ES-I3 (cell line): ENCODE results near the gene SLC49A4.

Experiments used
- H3K36me3 ChIP-seq: 2 replicates; pipeline ENCODE4 v1.6.1; 2013; ENCODE audit warnings: mild to moderate bottlenecking, low read length, control low read depth, moderate library complexity; ENCODE audit not compliant: insufficient read depth
- H3K4me1 ChIP-seq: 2 replicates; pipeline ENCODE4 v1.6.1; 2013; ENCODE audit warnings: mild to moderate bottlenecking, control low read depth, low read length; ENCODE audit not compliant: insufficient read depth
- H3K9ac ChIP-seq: 2 replicates; pipeline ENCODE4 v1.6.1; 2013; ENCODE audit warnings: low read depth, mild to moderate bottlenecking, low read length, moderate library complexity
- H3K9me3 ChIP-seq: 2 replicates; pipeline ENCODE4 v1.6.1; 2013; ENCODE audit warnings: mild to moderate bottlenecking, low read length, moderate library complexity; ENCODE audit not compliant: control insufficient read depth, insufficient read depth

SLC49A4 gene

DNA sequence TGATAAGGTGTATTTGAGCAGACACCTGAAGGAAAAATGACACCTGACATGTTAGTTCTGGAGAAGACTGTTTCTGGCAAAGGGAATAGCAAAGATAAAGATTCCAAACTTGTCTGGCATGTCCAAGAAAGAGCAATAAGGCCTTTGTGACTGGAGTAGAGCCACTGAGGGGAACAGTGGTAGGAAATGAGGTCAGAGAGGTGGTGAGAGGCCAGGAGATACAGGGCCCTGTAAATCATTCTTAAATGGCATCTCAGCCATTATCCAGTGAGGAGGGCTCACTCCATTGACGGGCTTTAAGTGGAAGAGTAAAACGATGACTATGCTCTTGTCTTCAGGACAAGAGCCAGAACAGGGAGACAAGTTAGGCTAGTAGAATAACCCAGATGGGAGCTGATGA, 4.5 kb downstream of the SLC49A4 start:
- Histone ChIP-seq H3K4me1 (no peaks in the 10 kb centered on the region), H3K36me3 (no peaks in the 10 kb centered on the region), H3K9ac (no peak overlapping the region), H3K9me3 (no peaks in the 10 kb centered on the region)

DNA sequence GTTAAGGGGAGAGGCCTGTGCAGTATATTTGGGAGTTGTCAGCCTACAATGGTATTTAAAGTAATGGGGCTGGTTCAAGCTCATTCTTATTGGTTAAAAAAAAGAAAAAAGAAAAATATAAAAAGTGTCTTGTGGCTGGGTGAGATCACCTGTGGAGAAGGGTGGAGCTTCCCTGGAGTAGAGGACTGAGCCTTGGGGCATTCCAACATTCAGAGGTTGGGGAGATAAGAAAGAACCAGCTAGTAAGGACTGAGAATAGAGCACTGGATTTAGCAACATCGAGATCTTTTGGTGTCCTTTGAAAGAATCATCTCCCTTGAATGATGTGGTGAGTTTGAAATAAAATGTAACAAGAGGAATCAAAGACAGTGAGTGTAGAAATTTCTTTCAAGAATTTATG, 5.2 kb downstream of the SLC49A4 start:
- Histone ChIP-seq H3K36me3 (no peaks in the 10 kb centered on the region), H3K9me3 (no peaks in the 10 kb centered on the region), H3K9ac (no peak overlapping the region), H3K4me1 (no peaks in the 10 kb centered on the region)

DNA sequence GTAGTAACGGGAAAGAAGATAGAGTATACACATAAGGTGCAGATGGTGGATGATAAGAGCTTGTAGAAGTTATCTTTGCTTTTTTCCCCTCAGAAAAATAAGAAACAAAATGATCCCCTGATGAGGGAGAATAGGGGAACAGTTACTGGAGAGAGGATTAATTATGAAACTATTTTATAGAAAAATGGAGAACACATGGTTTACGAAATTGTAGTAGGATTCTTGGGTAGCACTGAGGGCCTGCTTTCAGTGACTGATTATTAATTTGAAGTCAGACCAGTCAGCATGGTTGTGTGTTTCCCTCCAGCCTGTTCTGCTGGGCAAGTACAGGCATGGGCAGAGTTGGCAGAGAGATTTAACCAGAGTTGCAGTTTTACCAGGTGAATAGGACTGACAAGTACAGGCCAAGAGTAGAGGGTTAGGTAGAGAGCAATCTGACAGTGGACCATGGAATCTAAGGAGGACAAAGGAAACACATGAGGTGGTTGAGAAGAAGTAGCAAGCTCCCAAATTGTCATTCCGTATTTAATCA, 5.9 kb downstream of the SLC49A4 start:
- Histone ChIP-seq H3K9me3 (no peaks in the 10 kb centered on the region), H3K4me1 (no peaks in the 10 kb centered on the region), H3K36me3 (no peaks in the 10 kb centered on the region), H3K9ac (no peak overlapping the region)

DNA sequence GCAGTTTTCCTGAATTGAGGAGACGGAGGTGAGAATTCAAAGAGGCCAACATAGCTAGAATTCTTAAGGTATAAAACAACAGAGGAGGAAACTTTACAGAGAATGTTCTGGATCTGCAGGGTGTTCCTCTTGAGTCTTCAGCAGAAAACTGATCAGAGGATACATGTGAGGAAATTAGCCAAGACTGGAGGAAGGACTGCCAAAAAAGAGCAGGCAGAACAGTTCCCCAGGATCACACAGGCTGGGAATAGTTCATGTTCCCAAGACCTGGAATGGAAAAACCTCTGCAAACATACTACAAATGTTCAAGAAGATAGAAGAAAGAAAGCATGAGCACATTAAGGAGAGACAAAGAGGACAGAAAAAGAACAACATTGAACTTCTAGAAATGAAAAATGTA, 7.5 kb downstream of the SLC49A4 start:
- Histone ChIP-seq H3K4me1 (no peaks in the 10 kb centered on the region), H3K9ac (no peak overlapping the region), H3K36me3 (no peaks in the 10 kb centered on the region), H3K9me3 (no peaks in the 10 kb centered on the region)

DNA sequence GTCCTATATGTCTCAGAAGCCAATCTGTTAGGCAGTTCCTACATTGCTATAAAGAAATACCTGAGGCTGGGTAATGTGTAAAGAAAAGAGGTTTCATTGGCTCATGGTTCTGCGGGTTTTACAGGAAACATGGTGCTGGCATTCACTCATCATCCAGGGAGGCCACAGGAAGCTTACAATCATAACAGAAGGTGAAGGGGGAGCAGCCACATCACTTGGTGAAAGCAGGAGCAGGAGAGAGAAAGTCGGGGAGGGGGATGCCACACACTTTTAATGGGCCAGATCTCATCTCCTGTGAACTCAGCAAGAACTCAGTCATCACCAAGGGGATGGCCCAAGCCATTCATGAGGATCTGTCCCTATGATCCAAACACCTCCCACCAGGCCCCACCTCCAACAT, 9.1 kb downstream of the SLC49A4 start:
- Histone ChIP-seq H3K9me3 (no peaks in the 10 kb centered on the region), H3K9ac (no peak overlapping the region), H3K4me1 (no peaks in the 10 kb centered on the region), H3K36me3 (0 out of 2 replicates have a peak, but pooled peaks cover 2% of the 10 kb centered on the region)

DNA sequence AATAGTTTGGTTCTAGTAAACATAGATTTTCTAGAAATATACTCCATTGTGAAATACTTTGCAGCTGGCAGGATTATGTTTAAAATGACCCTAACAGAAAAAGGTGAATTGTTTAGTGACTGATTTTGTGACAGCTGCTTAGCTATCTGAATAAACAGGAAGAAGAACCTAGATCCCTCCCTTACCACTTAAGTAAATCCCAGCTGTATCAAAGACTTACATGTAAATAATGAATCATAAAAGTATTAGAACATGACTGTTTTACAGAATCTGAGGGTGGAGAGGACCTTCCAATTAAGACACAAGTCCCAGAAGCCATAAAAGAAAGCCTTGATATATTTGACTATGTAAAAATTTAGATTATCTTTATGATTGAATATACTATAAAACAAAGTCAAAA, 15.9 kb downstream of the SLC49A4 start:
- H3K4me1 ChIP-seq: no peaks in the 10 kb centered on the region
- 0 out of 2 replicates have a peak, but pooled peaks cover 2% of the 10 kb centered on the region for H3K36me3 ChIP-seq
- no peak overlapping the region for H3K9ac ChIP-seq
- H3K9me3 ChIP-seq: no peaks in the 10 kb centered on the region

DNA sequence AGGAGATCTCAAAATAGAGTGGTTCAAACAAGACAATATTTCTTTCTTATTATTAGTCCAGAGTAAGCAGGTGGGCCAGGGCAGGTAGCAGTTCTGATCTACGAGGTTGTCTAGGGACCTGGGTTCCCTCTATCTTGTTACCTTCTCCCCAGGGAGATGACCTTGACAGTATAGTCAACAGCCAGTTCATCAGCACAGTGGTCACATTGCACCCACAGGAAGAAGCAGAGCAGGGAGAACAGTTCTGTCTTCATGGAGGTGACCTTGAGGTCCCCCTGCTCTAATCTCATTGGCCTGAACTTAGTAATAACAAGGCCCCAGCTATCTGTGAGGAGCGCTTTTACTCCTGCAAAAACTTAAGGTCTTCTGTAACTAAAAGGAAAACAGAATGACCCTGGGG, 21.7 kb downstream of the SLC49A4 start:
- Histone ChIP-seq H3K4me1 (no peaks in the 10 kb centered on the region), H3K9ac (no peak overlapping the region), H3K36me3 (no peaks in the 10 kb centered on the region), H3K9me3 (no peaks in the 10 kb centered on the region)

DNA sequence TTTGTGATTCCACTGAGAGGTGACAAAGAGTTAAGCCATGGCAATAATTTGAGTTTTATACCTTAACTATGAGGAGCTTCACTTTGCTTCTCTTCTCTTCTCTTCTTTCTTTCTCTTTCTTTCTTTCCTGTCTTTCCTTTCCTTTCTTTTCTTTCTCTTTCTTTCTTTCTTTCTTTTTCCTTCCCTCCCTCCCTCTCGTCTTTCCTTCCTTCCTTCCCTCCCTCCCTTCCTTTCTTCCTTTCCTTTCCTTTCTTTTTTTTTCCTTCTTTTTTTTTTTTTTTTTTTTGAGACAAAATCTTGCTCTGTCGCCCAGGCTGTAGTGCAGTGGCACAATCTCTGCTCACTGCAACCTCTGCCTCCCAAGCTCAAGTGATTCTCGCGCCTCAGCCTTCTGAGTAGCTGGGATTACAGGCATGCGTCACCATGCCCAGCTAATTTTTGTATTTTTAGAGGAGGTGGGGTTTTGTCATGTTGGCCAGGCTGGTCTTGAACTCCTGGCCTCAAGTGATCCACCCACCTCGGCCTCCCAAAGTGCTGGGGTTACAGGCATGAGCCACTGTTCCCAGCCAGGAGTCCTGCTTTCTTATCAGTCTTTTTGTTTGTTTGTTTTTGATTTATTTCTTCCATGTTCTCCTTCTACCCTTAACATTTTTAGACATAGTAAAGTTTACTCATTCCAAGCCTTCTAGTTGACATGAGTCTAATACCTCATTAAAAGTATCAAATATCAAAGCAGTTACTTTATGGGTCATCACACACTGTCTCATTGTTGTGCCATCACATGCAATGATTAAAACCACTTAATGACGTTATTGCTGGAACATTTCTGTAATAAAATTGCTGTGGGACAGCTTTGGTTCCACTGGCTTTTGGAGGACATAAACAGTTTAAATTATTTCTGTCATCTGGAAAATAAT, 29.9 kb downstream of the SLC49A4 start:
- Histone ChIP-seq H3K4me1 (no peaks in the 10 kb centered on the region), H3K9me3 (no peaks in the 10 kb centered on the region), H3K9ac (no peak overlapping the region), H3K36me3 (no peaks in the 10 kb centered on the region; the same call in 1 of the 2 replicates)

DNA sequence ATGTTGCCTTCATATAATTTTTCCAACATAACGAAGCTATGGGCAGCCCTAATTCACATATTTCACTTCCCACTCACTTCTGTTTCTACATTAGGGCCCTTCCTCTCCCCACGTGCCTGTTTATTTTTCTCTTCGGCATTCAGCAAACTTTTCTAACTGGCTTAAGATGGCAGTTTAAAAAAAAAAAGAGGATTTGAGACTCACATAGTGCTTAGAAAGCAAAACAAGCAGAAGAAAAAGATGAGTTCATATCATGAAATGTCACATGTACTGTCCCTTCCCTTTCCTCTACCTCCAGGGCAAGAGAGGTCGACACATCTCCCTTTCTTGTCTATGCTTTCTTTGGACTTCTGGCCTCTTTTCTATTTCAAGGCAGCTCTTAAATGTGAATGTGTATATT, 30.6 kb downstream of the SLC49A4 start:
- Histone ChIP-seq H3K9ac (no peak overlapping the region), H3K9me3 (no peaks in the 10 kb centered on the region), H3K36me3 (no peaks in the 10 kb centered on the region; the same call in 1 of the 2 replicates), H3K4me1 (no peaks in the 10 kb centered on the region)

DNA sequence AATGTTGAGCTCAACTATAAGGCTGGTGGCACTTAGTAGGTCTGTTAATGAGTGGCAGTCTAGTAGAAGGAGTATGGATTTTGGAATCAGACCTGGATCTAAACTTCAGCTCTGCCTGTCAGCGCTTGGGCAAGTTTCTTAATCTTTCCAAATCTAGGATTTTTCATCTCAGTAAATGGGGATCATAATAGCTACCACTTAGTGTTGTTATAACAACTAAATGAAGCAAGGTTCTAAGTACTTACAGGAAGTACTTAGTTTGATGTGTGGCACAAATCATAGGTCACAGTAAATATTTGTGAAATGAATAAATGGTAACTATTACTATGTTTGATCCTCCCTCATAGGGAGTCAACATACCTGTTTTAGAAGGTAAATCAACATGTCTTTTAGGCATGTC, 31.4 kb downstream of the SLC49A4 start:
- Histone ChIP-seq H3K9me3 (no peaks in the 10 kb centered on the region), H3K36me3 (no peaks in the 10 kb centered on the region; the same call in 1 of the 2 replicates), H3K4me1 (no peaks in the 10 kb centered on the region), H3K9ac (no peak overlapping the region)

DNA sequence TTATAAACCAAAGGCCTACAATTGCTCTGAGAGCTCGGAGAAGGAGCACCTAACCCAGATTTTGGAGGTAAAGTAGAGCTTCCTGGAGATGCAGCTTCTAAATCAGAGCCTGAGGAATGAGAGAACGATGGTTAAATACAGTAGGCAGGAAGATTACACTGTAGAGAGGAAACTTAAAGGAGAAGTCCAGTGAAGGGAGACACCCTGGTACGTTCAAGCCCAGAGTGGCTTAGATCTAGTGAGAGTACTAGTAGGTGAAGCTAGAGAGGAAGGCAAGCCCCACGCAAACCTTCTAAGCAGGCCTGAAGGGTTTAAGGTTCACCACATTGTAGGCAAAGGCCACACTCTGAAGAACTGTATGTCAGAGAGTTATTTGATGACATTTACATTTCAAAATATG, 33.4 kb downstream of the SLC49A4 start:
- Histone ChIP-seq H3K9ac (no peak overlapping the region), H3K36me3 (no peaks in the 10 kb centered on the region; the same call in 1 of the 2 replicates), H3K9me3 (no peaks in the 10 kb centered on the region), H3K4me1 (no peaks in the 10 kb centered on the region)

DNA sequence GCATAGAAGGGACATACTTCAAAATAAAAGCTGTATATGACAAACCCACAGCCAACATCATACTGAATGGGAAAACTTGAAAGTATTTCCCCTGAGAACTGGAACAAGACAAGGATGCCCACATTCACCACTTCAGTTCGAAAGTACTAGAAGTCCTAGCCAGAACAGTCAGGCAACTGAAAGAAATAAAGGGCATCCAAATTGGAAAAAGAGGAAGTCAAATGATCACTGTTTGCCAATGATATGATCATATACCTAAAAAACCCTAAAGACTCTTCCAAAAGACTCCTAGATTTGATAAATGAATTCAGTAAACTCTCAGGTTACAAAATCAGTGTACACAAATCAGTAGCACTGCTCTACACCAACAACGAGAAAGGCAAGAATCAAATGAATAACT, 40.7 kb downstream of the SLC49A4 start:
- no peaks in the 10 kb centered on the region for H3K36me3 ChIP-seq
- no peak overlapping the region for H3K9ac ChIP-seq
- no peaks in the 10 kb centered on the region for H3K9me3 ChIP-seq
- no peaks in the 10 kb centered on the region for H3K4me1 ChIP-seq

DNA sequence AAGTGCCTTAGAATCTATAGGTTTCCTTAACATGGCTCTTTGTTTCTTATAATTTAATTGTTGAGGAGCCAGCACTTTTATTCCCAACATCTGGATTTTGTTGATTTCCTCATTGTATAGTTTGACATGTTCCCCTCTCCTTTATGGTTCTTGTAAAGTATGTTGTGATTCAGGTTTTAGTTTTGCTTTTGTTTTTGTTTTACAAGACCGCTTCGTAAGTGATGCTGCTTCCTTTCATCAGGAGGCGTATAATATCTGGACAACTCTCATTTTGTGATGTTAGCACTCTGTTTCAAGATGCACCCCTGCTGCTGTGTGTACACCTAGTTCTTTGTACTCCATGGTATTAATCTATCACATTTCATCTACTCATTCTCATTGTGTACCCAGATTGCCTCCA, 48.7 kb downstream of the SLC49A4 start:
- H3K36me3 ChIP-seq: no peaks in the 10 kb centered on the region
- no peaks in the 10 kb centered on the region for H3K9me3 ChIP-seq
- H3K4me1 ChIP-seq: no peaks in the 10 kb centered on the region
- H3K9ac ChIP-seq: no peak overlapping the region

DNA sequence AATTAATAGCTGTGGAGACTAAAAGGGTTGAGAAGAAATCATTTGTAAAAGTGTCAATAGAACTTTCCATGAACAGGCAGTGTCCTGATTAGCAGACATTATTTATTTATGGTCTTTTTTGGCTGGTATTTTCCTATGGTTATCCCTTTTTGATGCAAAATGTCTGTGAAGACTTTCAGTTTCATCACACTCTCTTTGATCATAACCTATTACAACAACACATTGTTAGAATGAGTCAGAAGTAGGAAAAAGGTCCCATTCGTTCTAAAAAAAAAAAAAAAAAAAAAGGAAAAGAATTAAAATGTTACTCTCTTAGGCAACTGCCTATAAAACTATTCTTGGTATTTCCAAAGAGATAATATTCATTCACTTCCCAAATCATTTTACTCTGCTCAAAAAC, 62.1 kb downstream of the SLC49A4 start:
- Histone ChIP-seq H3K36me3 (no peaks in the 10 kb centered on the region; the same call in 1 of the 2 replicates), H3K9me3 (no peaks in the 10 kb centered on the region), H3K4me1 (no peaks in the 10 kb centered on the region), H3K9ac (no peak overlapping the region)

DNA sequence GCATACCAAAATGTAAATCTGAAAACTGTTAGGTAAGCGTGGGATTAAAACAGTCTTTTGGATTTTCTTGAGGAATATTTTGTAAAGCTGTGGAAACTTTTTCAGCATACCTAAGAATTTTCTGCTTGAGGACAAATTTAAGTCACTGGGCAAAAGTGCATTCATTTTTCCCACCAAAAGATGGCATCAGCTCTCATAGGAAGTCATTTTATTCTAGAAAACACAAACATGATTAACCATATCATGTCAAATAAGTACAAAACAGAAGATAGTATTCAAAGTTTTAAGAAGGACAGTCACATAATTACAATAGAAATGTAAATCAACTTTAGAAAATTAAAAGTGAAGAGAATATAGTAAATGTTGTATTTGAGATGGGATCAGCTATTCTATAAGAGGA, 63.5 kb downstream of the SLC49A4 start:
- H3K9me3 ChIP-seq: no peaks in the 10 kb centered on the region
- no peak overlapping the region for H3K9ac ChIP-seq
- no peaks in the 10 kb centered on the region; the same call in 1 of the 2 replicates for H3K36me3 ChIP-seq
- H3K4me1 ChIP-seq: no peaks in the 10 kb centered on the region
